Neural progenitor cell (in vitro differentiated cells): ENCODE data around the gene CCSER1. TPM values are rescaled to one million over a fixed set of nuclear protein-coding genes. Genes with fewer than 3 reads are reported as not detected.

Experiments used
- DNase-seq: peaks from one replicate; pipeline ENCODE4 v3.0.0-alpha.2; 2016; ENCODE audit warnings: low spot score
- H2AFZ ChIP-seq: fragments of 200-600 bp; sonication (generic); replicated peaks from 2 replicates; pipeline ENCODE4 v1.6.1; 2016; ENCODE audit warnings: antibody characterized with exemption
- H3F3A ChIP-seq: fragments of 200-600 bp; sonication (generic); 2 replicates; pipeline ENCODE4 v1.6.1; 2016; ENCODE audit warnings: antibody characterized with exemption, low read depth
- H3K27ac ChIP-seq: fragments of 200-600 bp; sonication (generic); 2 replicates; pipeline ENCODE4 v1.5.1; 2016; ENCODE audit warnings: mild to moderate bottlenecking
- H3K27me3 ChIP-seq: fragments of 200-600 bp; sonication (generic); 2 replicates; pipeline ENCODE4 v1.6.1; 2016; ENCODE audit warnings: mild to moderate bottlenecking, moderate library complexity
- H3K36me3 ChIP-seq: fragments of 200-600 bp; sonication (generic); 2 replicates; pipeline ENCODE4 v1.5.1; 2016
- H3K4me1 ChIP-seq: fragments of 200-600 bp; sonication (generic); 2 replicates; pipeline ENCODE4 v1.6.1; 2016; ENCODE audit warnings: mixed run types
- H3K4me2 ChIP-seq: fragments of 200-600 bp; sonication (generic); 2 replicates; pipeline ENCODE4 v1.6.1; 2016
- H3K4me3 ChIP-seq: fragments of 200-600 bp; sonication (generic); 2 replicates; pipeline ENCODE4 v1.5.1; 2016
- H3K79me2 ChIP-seq: fragments of 200-600 bp; sonication (generic); 2 replicates; pipeline ENCODE4 v1.6.1; 2016; ENCODE audit warnings: low read depth
- H3K9ac ChIP-seq: fragments of 200-600 bp; sonication (generic); 2 replicates; pipeline ENCODE4 v1.6.1; 2016
- H3K9me3 ChIP-seq: fragments of 200-600 bp; sonication (generic); 2 replicates; pipeline ENCODE4 v1.5.1; 2016; ENCODE audit warnings: low read depth
- H4K20me1 ChIP-seq: fragments of 200-600 bp; sonication (generic); 2 replicates; pipeline ENCODE4 v1.6.1; 2016; ENCODE audit warnings: low read depth
- H3K27ac Mint-ChIP-seq: 3 replicates; pipeline ENCODE4 v1.8.0; 2021; ENCODE audit warnings: mixed read lengths
- H3K27me3 Mint-ChIP-seq: 2 replicates; pipeline ENCODE4 v1.8.0; 2022; ENCODE audit warnings: low read depth, mild to moderate bottlenecking, inconsistent platforms, moderate library complexity, mixed read lengths; ENCODE audit not compliant: insufficient read depth
- H3K36me3 Mint-ChIP-seq: 3 replicates; pipeline ENCODE4 v1.8.0; 2021; ENCODE audit warnings: mixed read lengths
- H3K4me1 Mint-ChIP-seq: 3 replicates; pipeline ENCODE4 v1.8.0; 2021; ENCODE audit warnings: mixed read lengths
- H3K4me3 Mint-ChIP-seq: 3 replicates; pipeline ENCODE4 v1.8.0; 2021; ENCODE audit warnings: mild to moderate bottlenecking, moderate library complexity, mixed read lengths
- H3K9me3 Mint-ChIP-seq: 3 replicates; pipeline ENCODE4 v1.8.0; 2020; ENCODE audit warnings: mixed read lengths
- EZH2 ChIP-seq: fragments of 200-600 bp; sonication (generic); IDR thresholded peaks from 2 replicates; pipeline ENCODE4 v1.6.1; 2017; ENCODE audit warnings: antibody characterized with exemption, mild to moderate bottlenecking, moderate library complexity
- EZH2phosphoT487 ChIP-seq: fragments of 200-600 bp; sonication (generic); IDR thresholded peaks from 2 replicates; pipeline ENCODE4 v1.6.1; 2017; ENCODE audit warnings: antibody characterized with exemption
- total RNA-seq: library from RNA; depleted of rRNA; stranded (reverse); fragments of >200 nt; gene quantifications from 2 replicates; pipeline ENCODE4 v1.2.3, GENCODE V29; 2015; ENCODE audit warnings: low replicate concordance
- TF ChIP-seq, protein P1 (sequence below): fragments of 200-600 bp; sonication (generic); IDR thresholded peaks from 2 replicates; pipeline ENCODE4 v1.5.1; 2017; ENCODE audit warnings: antibody characterized with exemption, mild to moderate bottlenecking

Gene CCSER1
- total RNA-seq, 1 donor from 2014 or later = 0.77 TPM

DNA sequence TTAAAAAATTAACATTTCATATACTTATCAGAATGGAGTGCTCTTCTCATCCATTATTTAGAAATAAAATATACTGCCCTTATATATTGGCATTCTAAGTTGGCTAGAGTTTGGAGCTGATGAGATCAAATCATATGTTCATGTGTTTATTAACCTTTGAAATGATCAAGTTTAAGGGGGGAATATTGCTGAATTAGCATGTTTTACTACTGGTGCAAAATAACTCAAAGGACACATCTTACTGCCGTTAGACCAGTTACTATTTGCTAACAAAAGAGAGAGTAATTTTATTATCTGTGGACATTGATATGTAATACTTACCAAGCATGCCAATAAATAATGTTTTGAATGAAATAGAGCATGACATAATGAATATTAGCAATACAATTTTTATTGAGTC is 901.0 kb downstream of the CCSER1 start:
- Mint-ChIP-seq H3K4me1 (no peaks in the 10 kb centered on the region), H3K36me3 (no peaks in the 10 kb centered on the region), H3K27me3 (no peaks in the 10 kb centered on the region), H3K27ac (no peak overlapping the region), H3K9me3 (no peaks in the 10 kb centered on the region), H3K4me3 (no peak overlapping the region)
- Histone ChIP-seq H3K36me3 (no peaks in the 10 kb centered on the region), H2AFZ (no peak overlapping the region), H3K4me1 (no peaks in the 10 kb centered on the region), H3K79me2 (no peaks in the 10 kb centered on the region), H3K9ac (no peak overlapping the region), H3K4me2 (no peak overlapping the region), H3K4me3 (no peak overlapping the region), H3K9me3 (no peaks in the 10 kb centered on the region), H3K27ac (no peak overlapping the region), H4K20me1 (no peaks in the 10 kb centered on the region), H3F3A (no peaks in the 10 kb centered on the region), H3K27me3 (no peaks in the 10 kb centered on the region)
- no peak for DNase-seq
- TF ChIP-seq EZH2 (no peak), EZH2phosphoT487 (no peak)
- TF ChIP-seq, protein P1, sequence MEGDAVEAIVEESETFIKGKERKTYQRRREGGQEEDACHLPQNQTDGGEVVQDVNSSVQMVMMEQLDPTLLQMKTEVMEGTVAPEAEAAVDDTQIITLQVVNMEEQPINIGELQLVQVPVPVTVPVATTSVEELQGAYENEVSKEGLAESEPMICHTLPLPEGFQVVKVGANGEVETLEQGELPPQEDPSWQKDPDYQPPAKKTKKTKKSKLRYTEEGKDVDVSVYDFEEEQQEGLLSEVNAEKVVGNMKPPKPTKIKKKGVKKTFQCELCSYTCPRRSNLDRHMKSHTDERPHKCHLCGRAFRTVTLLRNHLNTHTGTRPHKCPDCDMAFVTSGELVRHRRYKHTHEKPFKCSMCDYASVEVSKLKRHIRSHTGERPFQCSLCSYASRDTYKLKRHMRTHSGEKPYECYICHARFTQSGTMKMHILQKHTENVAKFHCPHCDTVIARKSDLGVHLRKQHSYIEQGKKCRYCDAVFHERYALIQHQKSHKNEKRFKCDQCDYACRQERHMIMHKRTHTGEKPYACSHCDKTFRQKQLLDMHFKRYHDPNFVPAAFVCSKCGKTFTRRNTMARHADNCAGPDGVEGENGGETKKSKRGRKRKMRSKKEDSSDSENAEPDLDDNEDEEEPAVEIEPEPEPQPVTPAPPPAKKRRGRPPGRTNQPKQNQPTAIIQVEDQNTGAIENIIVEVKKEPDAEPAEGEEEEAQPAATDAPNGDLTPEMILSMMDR = no peak

DNA sequence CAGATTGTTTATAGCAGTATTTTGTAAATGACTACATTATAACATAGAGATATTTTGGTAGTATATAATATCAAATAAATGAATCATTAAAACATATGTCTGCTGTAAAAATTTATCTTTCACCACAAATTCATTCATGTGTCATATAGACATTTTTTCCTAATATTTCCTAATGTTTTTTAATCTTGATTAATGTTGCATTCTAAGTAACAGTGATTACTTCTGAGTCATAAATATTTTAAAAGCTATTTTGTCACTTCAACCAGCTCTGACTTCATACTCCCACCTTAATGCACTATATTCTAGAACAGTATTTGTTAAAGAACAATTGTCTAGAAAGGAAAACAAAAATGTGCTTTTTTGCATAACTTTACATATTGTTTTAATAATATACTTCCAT is 904.6 kb downstream of the CCSER1 start:
- Histone ChIP-seq H3K27ac (no peak overlapping the region), H3K9ac (no peak overlapping the region), H4K20me1 (no peaks in the 10 kb centered on the region), H3K27me3 (no peaks in the 10 kb centered on the region), H3K79me2 (no peaks in the 10 kb centered on the region), H3K9me3 (no peaks in the 10 kb centered on the region), H3K4me3 (no peak overlapping the region), H3F3A (no peaks in the 10 kb centered on the region), H2AFZ (no peak overlapping the region), H3K4me2 (no peak overlapping the region), H3K36me3 (no peaks in the 10 kb centered on the region), H3K4me1 (no peaks in the 10 kb centered on the region)
- no peaks in the 10 kb centered on the region for H3K36me3 Mint-ChIP-seq
- no peak overlapping the region for H3K4me3 Mint-ChIP-seq
- H3K27me3 Mint-ChIP-seq = no peaks in the 10 kb centered on the region
- H3K27ac Mint-ChIP-seq = no peak overlapping the region
- no peak for DNase-seq
- H3K9me3 Mint-ChIP-seq = no peaks in the 10 kb centered on the region
- H3K4me1 Mint-ChIP-seq = no peaks in the 10 kb centered on the region
- TF ChIP-seq, protein P1 = no peak
- TF ChIP-seq EZH2 = no peak

DNA sequence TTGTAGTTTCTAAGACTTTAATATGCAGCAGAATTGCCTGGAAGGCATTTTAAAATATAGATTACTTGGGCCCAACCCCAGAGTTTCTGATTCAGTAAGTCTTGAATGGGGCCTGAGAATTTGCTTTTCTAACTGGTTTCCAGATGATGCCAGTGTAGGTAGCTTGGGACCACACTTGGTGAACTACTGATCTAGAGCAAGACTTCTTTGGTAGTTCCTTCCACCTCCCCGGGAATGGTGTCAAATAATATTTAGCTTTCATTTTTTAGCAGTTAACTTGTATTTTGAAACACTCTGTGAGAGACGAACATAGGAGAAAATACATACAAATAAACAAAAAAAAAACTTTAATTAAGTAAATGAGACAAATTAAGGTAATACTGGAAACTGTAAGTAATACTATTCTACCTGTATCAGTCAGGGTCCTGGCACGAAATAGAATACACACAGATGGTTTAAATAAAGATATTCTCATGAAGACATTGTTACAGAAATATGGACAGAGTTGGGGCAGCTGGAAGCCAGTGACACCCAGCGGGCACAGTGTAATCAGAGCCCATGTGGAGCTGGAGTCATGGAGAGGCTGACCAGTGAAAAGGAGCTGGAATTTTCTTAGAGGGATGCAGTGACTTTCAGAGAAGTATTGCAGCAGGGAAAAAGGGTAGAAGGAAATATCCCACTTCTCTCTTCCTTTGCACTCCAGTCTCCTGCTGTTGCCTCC is 905.7 kb downstream of the CCSER1 start:
- no peaks in the 10 kb centered on the region for H3K9me3 Mint-ChIP-seq
- no peaks in the 10 kb centered on the region for H3K36me3 Mint-ChIP-seq
- no peak overlapping the region for H3K27ac Mint-ChIP-seq
- no peaks in the 10 kb centered on the region for H3K4me1 Mint-ChIP-seq
- no peak overlapping the region for H3K4me3 Mint-ChIP-seq
- Histone ChIP-seq H3K9ac (no peak overlapping the region), H3K4me2 (no peak overlapping the region), H4K20me1 (no peaks in the 10 kb centered on the region), H3K4me1 (no peaks in the 10 kb centered on the region), H3K79me2 (no peaks in the 10 kb centered on the region), H3K9me3 (no peaks in the 10 kb centered on the region), H2AFZ (no peak overlapping the region), H3K27ac (no peak overlapping the region), H3K4me3 (no peak overlapping the region), H3K27me3 (no peaks in the 10 kb centered on the region), H3K36me3 (no peaks in the 10 kb centered on the region), H3F3A (no peaks in the 10 kb centered on the region)
- TF ChIP-seq EZH2phosphoT487 (no peak), EZH2 (no peak)
- TF ChIP-seq, protein P1 = no peak
- H3K27me3 Mint-ChIP-seq = no peaks in the 10 kb centered on the region
- DNase-seq = no peak
